HepG2 (cell line): Measurements from ENCODE around the gene SH3BGRL2. TPM values are rescaled to one million over a fixed set of nuclear protein-coding genes. Genes with fewer than 3 reads are reported as not detected.

Source experiments
- CERS6 ChIP-seq: sonication (generic); formaldehyde crosslinking; IDR thresholded peaks from 2 replicates; pipeline ENCODE4 v1.5.0; 2020; ENCODE audit warnings: missing genetic modification reagents
- DBP ChIP-seq: sonication (generic); formaldehyde crosslinking; IDR thresholded peaks from 2 replicates; pipeline ENCODE4 v1.4.0; 2020; ENCODE audit warnings: missing genetic modification reagents; ENCODE audit errors: not compliant biosample characterization
- GFI1 ChIP-seq: sonication (generic); formaldehyde crosslinking; IDR thresholded peaks from 2 replicates; pipeline ENCODE4 v1.5.0; 2020; ENCODE audit warnings: missing genetic modification reagents, mild to moderate bottlenecking, borderline replicate concordance
- HNRNPL ChIP-seq: fragments of 200-400 bp; formaldehyde crosslinking; IDR thresholded peaks from 2 replicates; pipeline ENCODE4 v1.6.1; 2017; ENCODE audit warnings: mild to moderate bottlenecking, low read depth, low read length
- MBD4 ChIP-seq: IDR thresholded peaks from 2 replicates; pipeline ENCODE4 v1.6.1; 2012; ENCODE audit warnings: low read length, inconsistent platforms, borderline replicate concordance
- MLLT10 ChIP-seq: sonication (generic); formaldehyde crosslinking; IDR thresholded peaks from 2 replicates; pipeline ENCODE4 v1.4.0; 2020; ENCODE audit warnings: missing genetic modification reagents
- MYPOP ChIP-seq: sonication (generic); formaldehyde crosslinking; IDR thresholded peaks from 2 replicates; pipeline ENCODE4 v1.8.1; 2023; ENCODE audit warnings: mild to moderate bottlenecking, moderate library complexity, missing genetic modification reagents
- NAIF1 ChIP-seq: sonication (generic); formaldehyde crosslinking; IDR thresholded peaks from 2 replicates; pipeline ENCODE4 v1.5.0; 2020; ENCODE audit warnings: mild to moderate bottlenecking, missing genetic modification reagents, borderline replicate concordance
- PCBP1 ChIP-seq: fragments of 200-400 bp; formaldehyde crosslinking; IDR thresholded peaks from 2 replicates; pipeline ENCODE4 v1.6.1; 2017; ENCODE audit warnings: mild to moderate bottlenecking, low read depth, low read length, borderline replicate concordance
- RXRA ChIP-seq: sonication (generic); formaldehyde crosslinking; IDR thresholded peaks from 2 replicates; pipeline ENCODE4 v1.5.1; 2020; ENCODE audit warnings: missing genetic modification reagents
- ZBTB38 ChIP-seq: sonication (generic); formaldehyde crosslinking; IDR thresholded peaks from 2 replicates; pipeline ENCODE4 v1.5.1; 2020; ENCODE audit warnings: mild to moderate bottlenecking, missing genetic modification reagents
- ZNF205 ChIP-seq: IDR thresholded peaks from 2 replicates; pipeline ENCODE4 v1.6.1; 2018; ENCODE audit warnings: missing biosample characterization, missing genetic modification reagents
- ZNF3 ChIP-seq: IDR thresholded peaks from 2 replicates; pipeline ENCODE4 v1.7.0; 2017; ENCODE audit warnings: inconsistent platforms
- ZNF501 ChIP-seq: sonication (generic); formaldehyde crosslinking; IDR thresholded peaks from 2 replicates; pipeline ENCODE4 v1.5.1; 2020; ENCODE audit warnings: mild to moderate bottlenecking, moderate library complexity, missing genetic modification reagents
- ZNF558 ChIP-seq: sonication (generic); formaldehyde crosslinking; IDR thresholded peaks from 2 replicates; pipeline ENCODE4 v1.9.0; 2022; ENCODE audit warnings: mild to moderate bottlenecking, missing genetic modification reagents, borderline replicate concordance
- ZNF660 ChIP-seq: sonication (generic); formaldehyde crosslinking; IDR thresholded peaks from 2 replicates; pipeline ENCODE4 v1.5.1; 2020; ENCODE audit warnings: mild to moderate bottlenecking, low read depth, missing genetic modification reagents, borderline replicate concordance
- ZNF704 ChIP-seq: sonication (generic); formaldehyde crosslinking; IDR thresholded peaks from 2 replicates; pipeline ENCODE4 v1.8.1; 2023; ENCODE audit warnings: mild to moderate bottlenecking, inconsistent platforms, moderate library complexity, missing genetic modification reagents, borderline replicate concordance
- polyA plus RNA-seq, 8 experiments: library from polyadenylated mRNA; depleted of rRNA in 3 of 8; stranded (reverse) in 7 of 8; unstranded in 1 of 8; fragments of >200 nt; fragmentation: Illumina TruSeq in 4 of 8; extraction: Trizol in 4 of 8; gene quantifications; 2 replicates each; pipeline versions ENCODE4 v1.2.1 to v1.2.3, GENCODE V29; 2011 to 2016; ENCODE audit warnings: low read depth in 4 of 8, missing spikeins in 1 of 8, mixed read lengths in 1 of 8; ENCODE audit not compliant: insufficient read depth in 1 of 8
- total RNA-seq, 5 experiments: library from RNA; depleted of rRNA; stranded (reverse); fragments of >200 nt; fragmentation: Illumina TruSeq; extraction: Trizol; gene quantifications; 2 replicates each; pipeline ENCODE4 v1.2.3, GENCODE V29; 2016; ENCODE audit warnings: low read depth in 1 of 5
- TF ChIP-seq, protein P1 (sequence below): sonication (generic); formaldehyde crosslinking; IDR thresholded peaks from 2 replicates; pipeline ENCODE4 v1.5.1; 2020; ENCODE audit warnings: missing genetic modification reagents, mild to moderate bottlenecking, borderline replicate concordance

Gene SH3BGRL2
- total and polyA plus RNA-seq, 2 of the 13 experiments (the other 11 are each of a cell fraction or from before 2014, with no cell fraction given), result 10.9 to 28.8 TPM

GRCh38 chr6:79630883-79631692 is at the start of gene SH3BGRL2 (continued):
- TF ChIP-seq, protein P1, sequence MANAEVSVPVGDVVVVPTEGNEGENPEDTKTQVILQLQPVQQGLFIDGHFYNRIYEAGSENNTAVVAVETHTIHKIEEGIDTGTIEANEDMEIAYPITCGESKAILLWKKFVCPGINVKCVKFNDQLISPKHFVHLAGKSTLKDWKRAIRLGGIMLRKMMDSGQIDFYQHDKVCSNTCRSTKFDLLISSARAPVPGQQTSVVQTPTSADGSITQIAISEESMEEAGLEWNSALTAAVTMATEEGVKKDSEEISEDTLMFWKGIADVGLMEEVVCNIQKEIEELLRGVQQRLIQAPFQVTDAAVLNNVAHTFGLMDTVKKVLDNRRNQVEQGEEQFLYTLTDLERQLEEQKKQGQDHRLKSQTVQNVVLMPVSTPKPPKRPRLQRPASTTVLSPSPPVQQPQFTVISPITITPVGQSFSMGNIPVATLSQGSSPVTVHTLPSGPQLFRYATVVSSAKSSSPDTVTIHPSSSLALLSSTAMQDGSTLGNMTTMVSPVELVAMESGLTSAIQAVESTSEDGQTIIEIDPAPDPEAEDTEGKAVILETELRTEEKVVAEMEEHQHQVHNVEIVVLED (CRISPR knock-in tag), result 0 out of 2 replicates have a peak, but pooled peaks have one; percentile 42
- TF ChIP-seq DBP (CRISPR knock-in tag), result no peak
- TF ChIP-seq ZNF660 (CRISPR knock-in tag), result no peak
- TF ChIP-seq GFI1 (CRISPR knock-in tag), result peak; percentile 15; the same call in 1 of the 2 replicates
- TF ChIP-seq ZNF3, result peak; percentile 84
- peak; percentile 75; the same call in 1 of the 2 replicates for TF ChIP-seq ZNF501
- no peak; the same call in 1 of the 2 replicates for TF ChIP-seq ZNF558 (CRISPR knock-in tag)
- TF ChIP-seq RXRA (CRISPR knock-in tag), result peak; percentile 87
- 0 out of 2 replicates have a peak, but pooled peaks have one; percentile 60 for TF ChIP-seq NAIF1 (CRISPR knock-in tag)
- no peak for TF ChIP-seq MLLT10 (CRISPR knock-in tag)
- TF ChIP-seq ZBTB38 (CRISPR knock-in tag), result peak; percentile 7; the same call in 1 of the 2 replicates
- TF ChIP-seq MBD4, result no peak
- no peak for TF ChIP-seq CERS6 (CRISPR knock-in tag)
- 0 out of 2 replicates have a peak, but pooled peaks have one; percentile 73 for TF ChIP-seq HNRNPL
- no peak for TF ChIP-seq PCBP1
- peak; percentile 63; the same call in 1 of the 2 replicates for TF ChIP-seq ZNF205 (CRISPR knock-in tag)
- peak; percentile 58; the same call in 1 of the 2 replicates for TF ChIP-seq ZNF704 (CRISPR knock-in tag)
- TF ChIP-seq MYPOP (CRISPR knock-in tag), result peak; percentile 93
